K562 (cell line): ENCODE measurements around the gene TESK2. TPM values are rescaled to one million over a fixed set of nuclear protein-coding genes. Genes with fewer than 3 reads are reported as not detected.

ENCODE experiments used
- CBX5 ChIP-seq: IDR thresholded peaks from 2 replicates; pipeline ENCODE4 v1.6.1; 2014; ENCODE audit warnings: low read depth, borderline replicate concordance
- FOXA1 ChIP-seq: fragments of 450-650 bp; IDR thresholded peaks from 2 replicates; pipeline ENCODE4 v1.6.1; 2016; ENCODE audit warnings: mild to moderate bottlenecking, borderline replicate concordance
- HDAC1 ChIP-seq, 2 experiments: fragments of 450-650 bp; IDR thresholded peaks; 2 replicates each; pipeline ENCODE4 v1.6.1; 2016 to 2017; ENCODE audit warnings: inconsistent platforms in 1 of 2, mild to moderate bottlenecking in 1 of 2, moderate library complexity in 1 of 2
- NEUROD1 ChIP-seq: fragments of 150-350 bp; IDR thresholded peaks from 2 replicates; pipeline ENCODE4 v1.6.1; 2014; ENCODE audit warnings: borderline replicate concordance, low read length, low read depth; ENCODE audit not compliant: partially characterized antibody
- NFXL1 ChIP-seq: fragments of 450-650 bp; formaldehyde crosslinking; IDR thresholded peaks from 2 replicates; pipeline ENCODE4 v1.4.0; 2021; ENCODE audit warnings: mild to moderate bottlenecking
- PTBP1 ChIP-seq: fragments of 200-400 bp; formaldehyde crosslinking; IDR thresholded peaks from 2 replicates; pipeline ENCODE4 v1.6.1; 2017; ENCODE audit warnings: low read depth, low read length
- RAD51 ChIP-seq: fragments of 450-650 bp; IDR thresholded peaks from 2 replicates; pipeline ENCODE4 v1.7.1; 2016; ENCODE audit warnings: low read depth, mild to moderate bottlenecking, borderline replicate concordance
- SFPQ ChIP-seq: fragments of 200-400 bp; formaldehyde crosslinking; IDR thresholded peaks from 2 replicates; pipeline ENCODE4 v1.6.1; 2017; ENCODE audit warnings: mild to moderate bottlenecking, low read depth, low read length, moderate library complexity
- SRSF7 ChIP-seq: fragments of 200-400 bp; formaldehyde crosslinking; optimal IDR thresholded peaks from 2 replicates; pipeline ENCODE3; 2017; ENCODE audit warnings: mild to moderate bottlenecking, low read depth, low read length
- ZNF124 ChIP-seq: sonication (generic); formaldehyde crosslinking; IDR thresholded peaks from 2 replicates; pipeline ENCODE4 v1.8.1; 2022; ENCODE audit warnings: missing genetic modification reagents
- polyA plus RNA-seq, 8 experiments: library from polyadenylated mRNA; depleted of rRNA in 4 of 8; stranded (reverse) in 5 of 8; unstranded in 3 of 8; fragments of >200 nt; fragmentation: Nextera tagmentation in 2 of 8; fragmentation: Illumina TruSeq in 1 of 8; extraction: Ambion mirVana in 2 of 8; extraction: Trizol in 1 of 8; gene quantifications; 2 replicates each; pipeline versions ENCODE4 v1.2.1 to v1.2.3, GENCODE V29; 2011 to 2014; ENCODE audit warnings: inconsistent platforms in 1 of 8, missing spikeins in 1 of 8
- total RNA-seq, 7 experiments: library from RNA; depleted of rRNA in 6 of 7; stranded (reverse); fragments of >200 nt in 6 of 7; fragmentation: Illumina TruSeq in 2 of 7; extraction: Trizol in 2 of 7; gene quantifications; 2 replicates each; pipeline versions ENCODE4 v1.2.1 to v1.2.3, GENCODE V29; 2011 to 2021; ENCODE audit warnings: low replicate concordance in 1 of 7
- TF ChIP-seq, protein P1 (sequence below): fragments of 450-650 bp; IDR thresholded peaks from 2 replicates; pipeline ENCODE4 v1.6.1; 2017; ENCODE audit warnings: antibody characterized with exemption, mild to moderate bottlenecking
- TF ChIP-seq, protein P2 (sequence below), 2 experiments: fragments of 450-650 bp in 1 of 2; sonication (generic) in 1 of 2; formaldehyde crosslinking in 1 of 2; IDR thresholded peaks; 2 replicates each; pipeline versions ENCODE4 v1.7.1 to v1.9.0; 2016 to 2022; ENCODE audit warnings: inconsistent platforms in 1 of 2, mild to moderate bottlenecking in 1 of 2, missing genetic modification reagents in 1 of 2

Gene TESK2
- total and polyA plus RNA-seq, 9 of the 15 experiments (the other 6 are each of a cell fraction or from before 2014, with no cell fraction given), result 1.6 to 5.3 (median 3.7) TPM

DNA sequence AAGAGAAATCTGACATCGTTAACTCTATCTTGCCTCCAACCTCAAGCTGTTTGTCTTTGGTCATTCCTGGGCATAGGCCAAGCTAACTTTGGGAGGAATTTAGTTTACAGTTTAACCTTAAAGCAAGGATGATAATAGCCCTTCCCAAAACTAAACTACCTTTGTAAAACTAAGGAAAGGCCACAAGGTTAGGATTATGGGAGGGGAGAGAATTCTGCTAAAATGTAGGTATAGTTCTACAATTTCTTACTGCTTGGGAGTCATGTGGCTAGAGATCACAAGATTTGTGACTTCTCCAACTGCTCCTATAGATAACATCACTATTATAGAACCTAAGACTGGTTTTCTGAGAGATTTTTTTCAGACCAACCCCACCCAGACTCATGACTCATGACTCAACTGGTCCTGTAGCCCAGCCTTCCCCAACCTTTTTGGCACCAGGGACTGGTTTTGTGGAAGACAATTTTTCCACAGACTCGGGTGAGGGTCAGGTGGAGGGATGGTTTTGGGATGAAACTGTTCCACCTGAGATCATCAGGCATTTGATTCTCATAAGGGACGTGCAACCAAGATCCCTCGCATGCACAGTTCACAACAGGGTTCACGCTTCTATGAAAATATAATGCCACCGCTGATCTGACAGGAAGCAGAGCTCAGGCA lies 80.0 kb downstream of the TESK2 start (continued):
- no peak for TF ChIP-seq SFPQ
- TF ChIP-seq, protein P1, sequence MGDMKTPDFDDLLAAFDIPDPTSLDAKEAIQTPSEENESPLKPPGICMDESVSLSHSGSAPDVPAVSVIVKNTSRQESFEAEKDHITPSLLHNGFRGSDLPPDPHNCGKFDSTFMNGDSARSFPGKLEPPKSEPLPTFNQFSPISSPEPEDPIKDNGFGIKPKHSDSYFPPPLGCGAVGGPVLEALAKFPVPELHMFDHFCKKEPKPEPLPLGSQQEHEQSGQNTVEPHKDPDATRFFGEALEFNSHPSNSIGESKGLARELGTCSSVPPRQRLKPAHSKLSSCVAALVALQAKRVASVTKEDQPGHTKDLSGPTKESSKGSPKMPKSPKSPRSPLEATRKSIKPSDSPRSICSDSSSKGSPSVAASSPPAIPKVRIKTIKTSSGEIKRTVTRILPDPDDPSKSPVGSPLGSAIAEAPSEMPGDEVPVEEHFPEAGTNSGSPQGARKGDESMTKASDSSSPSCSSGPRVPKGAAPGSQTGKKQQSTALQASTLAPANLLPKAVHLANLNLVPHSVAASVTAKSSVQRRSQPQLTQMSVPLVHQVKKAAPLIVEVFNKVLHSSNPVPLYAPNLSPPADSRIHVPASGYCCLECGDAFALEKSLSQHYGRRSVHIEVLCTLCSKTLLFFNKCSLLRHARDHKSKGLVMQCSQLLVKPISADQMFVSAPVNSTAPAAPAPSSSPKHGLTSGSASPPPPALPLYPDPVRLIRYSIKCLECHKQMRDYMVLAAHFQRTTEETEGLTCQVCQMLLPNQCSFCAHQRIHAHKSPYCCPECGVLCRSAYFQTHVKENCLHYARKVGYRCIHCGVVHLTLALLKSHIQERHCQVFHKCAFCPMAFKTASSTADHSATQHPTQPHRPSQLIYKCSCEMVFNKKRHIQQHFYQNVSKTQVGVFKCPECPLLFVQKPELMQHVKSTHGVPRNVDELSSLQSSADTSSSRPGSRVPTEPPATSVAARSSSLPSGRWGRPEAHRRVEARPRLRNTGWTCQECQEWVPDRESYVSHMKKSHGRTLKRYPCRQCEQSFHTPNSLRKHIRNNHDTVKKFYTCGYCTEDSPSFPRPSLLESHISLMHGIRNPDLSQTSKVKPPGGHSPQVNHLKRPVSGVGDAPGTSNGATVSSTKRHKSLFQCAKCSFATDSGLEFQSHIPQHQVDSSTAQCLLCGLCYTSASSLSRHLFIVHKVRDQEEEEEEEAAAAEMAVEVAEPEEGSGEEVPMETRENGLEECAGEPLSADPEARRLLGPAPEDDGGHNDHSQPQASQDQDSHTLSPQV, result no peak; the same call in 1 of the 2 replicates
- TF ChIP-seq RAD51, result peak; percentile 37; the same call in 1 of the 2 replicates
- TF ChIP-seq NEUROD1, result no peak
- TF ChIP-seq SRSF7, result no peak
- TF ChIP-seq NFXL1, result no peak
- TF ChIP-seq, protein P2, sequence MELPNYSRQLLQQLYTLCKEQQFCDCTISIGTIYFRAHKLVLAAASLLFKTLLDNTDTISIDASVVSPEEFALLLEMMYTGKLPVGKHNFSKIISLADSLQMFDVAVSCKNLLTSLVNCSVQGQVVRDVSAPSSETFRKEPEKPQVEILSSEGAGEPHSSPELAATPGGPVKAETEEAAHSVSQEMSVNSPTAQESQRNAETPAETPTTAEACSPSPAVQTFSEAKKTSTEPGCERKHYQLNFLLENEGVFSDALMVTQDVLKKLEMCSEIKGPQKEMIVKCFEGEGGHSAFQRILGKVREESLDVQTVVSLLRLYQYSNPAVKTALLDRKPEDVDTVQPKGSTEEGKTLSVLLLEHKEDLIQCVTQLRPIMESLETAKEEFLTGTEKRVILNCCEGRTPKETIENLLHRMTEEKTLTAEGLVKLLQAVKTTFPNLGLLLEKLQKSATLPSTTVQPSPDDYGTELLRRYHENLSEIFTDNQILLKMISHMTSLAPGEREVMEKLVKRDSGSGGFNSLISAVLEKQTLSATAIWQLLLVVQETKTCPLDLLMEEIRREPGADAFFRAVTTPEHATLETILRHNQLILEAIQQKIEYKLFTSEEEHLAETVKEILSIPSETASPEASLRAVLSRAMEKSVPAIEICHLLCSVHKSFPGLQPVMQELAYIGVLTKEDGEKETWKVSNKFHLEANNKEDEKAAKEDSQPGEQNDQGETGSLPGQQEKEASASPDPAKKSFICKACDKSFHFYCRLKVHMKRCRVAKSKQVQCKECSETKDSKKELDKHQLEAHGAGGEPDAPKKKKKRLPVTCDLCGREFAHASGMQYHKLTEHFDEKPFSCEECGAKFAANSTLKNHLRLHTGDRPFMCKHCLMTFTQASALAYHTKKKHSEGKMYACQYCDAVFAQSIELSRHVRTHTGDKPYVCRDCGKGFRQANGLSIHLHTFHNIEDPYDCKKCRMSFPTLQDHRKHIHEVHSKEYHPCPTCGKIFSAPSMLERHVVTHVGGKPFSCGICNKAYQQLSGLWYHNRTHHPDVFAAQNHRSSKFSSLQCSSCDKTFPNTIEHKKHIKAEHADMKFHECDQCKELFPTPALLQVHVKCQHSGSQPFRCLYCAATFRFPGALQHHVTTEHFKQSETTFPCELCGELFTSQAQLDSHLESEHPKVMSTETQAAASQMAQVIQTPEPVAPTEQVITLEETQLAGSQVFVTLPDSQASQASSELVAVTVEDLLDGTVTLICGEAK (IDR thresholded peaks at IDR 0.05), result no peak
- TF ChIP-seq, protein P2 (CRISPR knock-in tag; IDR thresholded peaks at IDR 0.05), result no peak
- TF ChIP-seq PTBP1, result no peak
- no peak for TF ChIP-seq HDAC1 (IDR thresholded peaks at IDR 0.05)
- no peak for TF ChIP-seq CBX5
- TF ChIP-seq FOXA1, result no peak
- no peak for TF ChIP-seq ZNF124
